HEK293 (cell line): ENCODE data around the gene MECR.

ENCODE experiments used
- BCL11A ChIP-seq: fragments of 450-650 bp; formaldehyde crosslinking; IDR thresholded peaks from 2 replicates; pipeline ENCODE4 v1.5.1; 2016; ENCODE audit warnings: low read depth, missing biosample characterization, missing genetic modification characterization
- GFI1B ChIP-seq: fragments of 450-650 bp; formaldehyde crosslinking; IDR thresholded peaks from 2 replicates; pipeline ENCODE4 v1.5.1; 2016; ENCODE audit warnings: missing biosample characterization, missing genetic modification characterization
- HIC1 ChIP-seq: fragments of 450-650 bp; formaldehyde crosslinking; IDR thresholded peaks from 2 replicates; pipeline ENCODE4 v1.5.1; 2016; ENCODE audit warnings: missing biosample characterization, missing genetic modification characterization
- HOXD13 ChIP-seq: sonication (generic); formaldehyde crosslinking; IDR thresholded peaks from 2 replicates; pipeline ENCODE4 v1.8.0; 2022; ENCODE audit warnings: missing genetic modification reagents, borderline replicate concordance
- IKZF3 ChIP-seq: fragments of 450-650 bp; IDR thresholded peaks from 2 replicates; pipeline ENCODE4 v1.5.0; 2018; ENCODE audit warnings: missing biosample characterization, mild to moderate bottlenecking, missing genetic modification characterization, moderate library complexity
- KLF1 ChIP-seq: fragments of 450-650 bp; formaldehyde crosslinking; IDR thresholded peaks from 2 replicates; pipeline ENCODE4 v1.5.1; 2016; ENCODE audit warnings: missing biosample characterization, missing genetic modification characterization
- KLF16 ChIP-seq: fragments of 450-650 bp; formaldehyde crosslinking; IDR thresholded peaks from 2 replicates; pipeline ENCODE4 v1.5.1; 2017; ENCODE audit warnings: missing biosample characterization, missing genetic modification characterization
- KLF8 ChIP-seq: fragments of 450-650 bp; formaldehyde crosslinking; IDR thresholded peaks from 2 replicates; pipeline ENCODE4 v1.5.1; 2016; ENCODE audit warnings: missing biosample characterization, missing genetic modification characterization
- MZF1 ChIP-seq: fragments of 450-650 bp; formaldehyde crosslinking; IDR thresholded peaks from 2 replicates; pipeline ENCODE4 v1.5.1; 2017; ENCODE audit warnings: missing biosample characterization, missing genetic modification characterization, borderline replicate concordance
- PATZ1 ChIP-seq: fragments of 450-650 bp; formaldehyde crosslinking; IDR thresholded peaks from 2 replicates; pipeline ENCODE4 v1.5.1; 2016; ENCODE audit warnings: missing biosample characterization, missing genetic modification characterization
- PRDM2 ChIP-seq: fragments of 450-650 bp; formaldehyde crosslinking; IDR thresholded peaks from 2 replicates; pipeline ENCODE4 v1.5.1; 2016; ENCODE audit warnings: missing biosample characterization, missing genetic modification characterization, borderline replicate concordance
- SCRT1 ChIP-seq: fragments of 450-650 bp; formaldehyde crosslinking; IDR thresholded peaks from 2 replicates; pipeline ENCODE4 v1.5.1; 2016; ENCODE audit warnings: missing biosample characterization, missing genetic modification characterization, borderline replicate concordance
- YY2 ChIP-seq: fragments of 450-650 bp; formaldehyde crosslinking; IDR thresholded peaks from 2 replicates; pipeline ENCODE4 v1.5.1; 2016; ENCODE audit warnings: missing biosample characterization, missing genetic modification characterization
- ZFHX2 ChIP-seq: fragments of 450-650 bp; formaldehyde crosslinking; conservative IDR thresholded peaks from 2 replicates; pipeline ENCODE4 v1.5.1; 2016; ENCODE audit warnings: missing biosample characterization, missing genetic modification characterization
- ZNF174 ChIP-seq: fragments of 450-650 bp; formaldehyde crosslinking; IDR thresholded peaks from 2 replicates; pipeline ENCODE4 v1.5.0; 2017; ENCODE audit warnings: missing biosample characterization, mild to moderate bottlenecking, missing genetic modification characterization
- ZNF214 ChIP-seq: fragments of 450-650 bp; formaldehyde crosslinking; IDR thresholded peaks from 2 replicates; pipeline ENCODE4 v1.5.1; 2017; ENCODE audit warnings: missing biosample characterization, mild to moderate bottlenecking, missing genetic modification characterization, borderline replicate concordance
- ZNF558 ChIP-seq: fragments of 450-650 bp; formaldehyde crosslinking; IDR thresholded peaks from 2 replicates; pipeline ENCODE4 v1.5.1; 2016; ENCODE audit warnings: missing biosample characterization, missing genetic modification characterization
- ZNF639 ChIP-seq: fragments of 450-650 bp; formaldehyde crosslinking; IDR thresholded peaks from 2 replicates; pipeline ENCODE4 v1.5.1; 2016; ENCODE audit warnings: missing biosample characterization, missing genetic modification characterization
- ZNF658 ChIP-seq: fragments of 450-650 bp; formaldehyde crosslinking; IDR thresholded peaks from 2 replicates; pipeline ENCODE4; 2016; ENCODE audit warnings: missing biosample characterization, missing genetic modification characterization
- ZNF707 ChIP-seq: fragments of 450-650 bp; formaldehyde crosslinking; IDR thresholded peaks from 2 replicates; pipeline ENCODE4 v1.5.1; 2016; ENCODE audit warnings: missing biosample characterization, missing genetic modification characterization
- ZNF792 ChIP-seq: fragments of 450-650 bp; formaldehyde crosslinking; IDR thresholded peaks from 2 replicates; pipeline ENCODE4 v1.5.1; 2016; ENCODE audit warnings: missing biosample characterization, missing genetic modification characterization
- TF ChIP-seq, protein P1 (sequence below): fragments of 450-650 bp; formaldehyde crosslinking; IDR thresholded peaks from 2 replicates; pipeline ENCODE4 v1.5.0; 2017; ENCODE audit warnings: missing biosample characterization, missing genetic modification characterization, borderline replicate concordance
- TF ChIP-seq, protein P2 (sequence below): fragments of 450-650 bp; formaldehyde crosslinking; IDR thresholded peaks from 2 replicates; pipeline ENCODE4 v1.5.1; 2016; ENCODE audit warnings: missing biosample characterization, missing genetic modification characterization

The MECR gene

DNA sequence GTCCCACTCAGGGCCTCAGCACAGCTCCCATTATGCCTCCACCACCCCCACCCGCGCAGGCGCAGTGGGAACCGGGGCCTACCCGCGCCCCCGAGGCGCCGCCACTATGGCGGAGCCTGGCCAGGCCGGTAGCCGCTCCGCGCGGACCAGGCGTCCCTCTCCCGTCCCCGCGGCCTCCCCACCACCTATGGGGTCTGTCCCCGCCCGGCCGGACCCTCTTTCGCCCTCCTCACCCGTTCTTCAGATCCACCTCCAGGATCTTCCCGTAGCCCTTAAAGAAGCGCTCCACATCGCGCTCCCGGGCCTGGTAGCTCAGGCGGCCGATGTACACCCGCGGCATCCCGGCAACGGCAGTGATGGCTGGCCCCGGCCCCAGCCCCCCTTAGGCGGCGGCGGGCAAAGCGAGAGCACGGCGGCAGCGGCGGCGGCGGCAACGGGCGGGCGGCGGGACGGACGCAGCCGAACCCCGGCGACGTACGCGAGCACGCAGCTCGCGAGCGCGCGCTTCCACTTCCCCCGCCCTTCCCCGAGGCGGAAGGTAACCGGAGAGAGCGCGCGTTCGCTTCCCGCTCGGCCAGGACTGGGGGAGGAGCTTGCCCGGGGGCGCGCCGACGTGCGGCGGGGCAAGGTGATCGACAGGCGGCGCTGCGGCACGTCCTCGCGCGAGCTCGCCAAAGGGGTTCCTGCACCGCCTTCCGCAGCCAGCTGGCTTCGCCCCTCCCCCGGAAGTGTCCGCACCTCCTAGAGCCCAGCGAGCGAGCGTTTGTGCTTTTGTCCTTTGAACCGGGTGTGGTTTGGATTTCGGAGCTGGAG is 49.1 kb downstream of the MECR start, which contains the start of gene SRSF4 (continued):
- TF ChIP-seq GFI1B (peak; percentile 25; the same call in 1 of the 2 replicates), KLF1 (peak; percentile 86), YY2 (tag by site-specific recombination) (peak; percentile 96), MZF1 (tag by site-specific recombination) (peak; percentile 42; the same call in 1 of the 2 replicates), ZNF658 (tag by site-specific recombination) (no peak), ZNF639 (0 out of 2 replicates have a peak, but pooled peaks have one; percentile 14), ZFHX2 (tag by site-specific recombination) (peak; percentile 73), KLF8 (peak; percentile 64), ZNF214 (tag by site-specific recombination) (no peak), ZNF174 (no peak), IKZF3 (tag by site-specific recombination) (no peak), PRDM2 (tag by site-specific recombination) (no peak), ZNF792 (tag by site-specific recombination) (peak; percentile 64; the same call in 1 of the 2 replicates), HIC1 (tag by site-specific recombination) (peak; percentile 59), ZNF707 (no peak), HOXD13 (CRISPR knock-in tag) (no peak), ZNF558 (tag by site-specific recombination) (no peak), BCL11A (tag by site-specific recombination) (peak; percentile 20; the same call in 1 of the 2 replicates), PATZ1 (peak; percentile 86), KLF16 (tag by site-specific recombination) (peak; percentile 87), SCRT1 (no peak)
- TF ChIP-seq, protein P1, sequence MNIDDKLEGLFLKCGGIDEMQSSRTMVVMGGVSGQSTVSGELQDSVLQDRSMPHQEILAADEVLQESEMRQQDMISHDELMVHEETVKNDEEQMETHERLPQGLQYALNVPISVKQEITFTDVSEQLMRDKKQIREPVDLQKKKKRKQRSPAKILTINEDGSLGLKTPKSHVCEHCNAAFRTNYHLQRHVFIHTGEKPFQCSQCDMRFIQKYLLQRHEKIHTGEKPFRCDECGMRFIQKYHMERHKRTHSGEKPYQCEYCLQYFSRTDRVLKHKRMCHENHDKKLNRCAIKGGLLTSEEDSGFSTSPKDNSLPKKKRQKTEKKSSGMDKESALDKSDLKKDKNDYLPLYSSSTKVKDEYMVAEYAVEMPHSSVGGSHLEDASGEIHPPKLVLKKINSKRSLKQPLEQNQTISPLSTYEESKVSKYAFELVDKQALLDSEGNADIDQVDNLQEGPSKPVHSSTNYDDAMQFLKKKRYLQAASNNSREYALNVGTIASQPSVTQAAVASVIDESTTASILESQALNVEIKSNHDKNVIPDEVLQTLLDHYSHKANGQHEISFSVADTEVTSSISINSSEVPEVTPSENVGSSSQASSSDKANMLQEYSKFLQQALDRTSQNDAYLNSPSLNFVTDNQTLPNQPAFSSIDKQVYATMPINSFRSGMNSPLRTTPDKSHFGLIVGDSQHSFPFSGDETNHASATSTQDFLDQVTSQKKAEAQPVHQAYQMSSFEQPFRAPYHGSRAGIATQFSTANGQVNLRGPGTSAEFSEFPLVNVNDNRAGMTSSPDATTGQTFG (tag by site-specific recombination) = no peak
- TF ChIP-seq, protein P2, sequence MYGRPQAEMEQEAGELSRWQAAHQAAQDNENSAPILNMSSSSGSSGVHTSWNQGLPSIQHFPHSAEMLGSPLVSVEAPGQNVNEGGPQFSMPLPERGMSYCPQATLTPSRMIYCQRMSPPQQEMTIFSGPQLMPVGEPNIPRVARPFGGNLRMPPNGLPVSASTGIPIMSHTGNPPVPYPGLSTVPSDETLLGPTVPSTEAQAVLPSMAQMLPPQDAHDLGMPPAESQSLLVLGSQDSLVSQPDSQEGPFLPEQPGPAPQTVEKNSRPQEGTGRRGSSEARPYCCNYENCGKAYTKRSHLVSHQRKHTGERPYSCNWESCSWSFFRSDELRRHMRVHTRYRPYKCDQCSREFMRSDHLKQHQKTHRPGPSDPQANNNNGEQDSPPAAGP (tag by site-specific recombination) = peak; percentile 67
